GM19455 (cell line): ENCODE data around the gene DCAF10.
"Not testable (repeated sequence)": the region's sequence is repeated elsewhere in the genome, so short reads cannot be mapped to it uniquely, and the experiment has no call there.

Experiments used
- ATAC-seq: cut with Tn5 transposase; IDR thresholded peaks from one replicate; pipeline ENCODE4 v1.9.1; 2021; ENCODE audit not compliant: unreplicated experiment

DCAF10 gene

GRCh38 chr9:37906312-37907239 lies 106.0 kb downstream of the DCAF10 start:
- ATAC-seq = no peak

GRCh38 chr9:37908283-37908682 lies 107.7 kb downstream of the DCAF10 start:
- ATAC-seq = no peak

GRCh38 chr9:37908698-37909186 lies 108.1 kb downstream of the DCAF10 start:
- no peak for ATAC-seq

GRCh38 chr9:37909326-37909725 lies 108.7 kb downstream of the DCAF10 start:
- no peak for ATAC-seq

- ATAC-seq = not testable (repeated sequence)
Measured at GRCh38 chr9:37909836-37910235, 109.2 kb downstream of the DCAF10 start.

GRCh38 chr9:37910271-37910670 lies 109.7 kb downstream of the DCAF10 start:
- no peak for ATAC-seq

- ATAC-seq = no peak
Measured at GRCh38 chr9:37911271-37911681, 110.7 kb downstream of the DCAF10 start.

GRCh38 chr9:37913480-37914153 lies 113.0 kb downstream of the DCAF10 start:
- peak; percentile 64 for ATAC-seq

- no peak for ATAC-seq
Measured at GRCh38 chr9:37914154-37914551, 113.6 kb downstream of the DCAF10 start.

- ATAC-seq = no peak
Measured at GRCh38 chr9:37914701-37915358, 114.2 kb downstream of the DCAF10 start.

GRCh38 chr9:37915911-37916470 lies 115.4 kb downstream of the DCAF10 start:
- no peak for ATAC-seq

- ATAC-seq = no peak
Measured at GRCh38 chr9:37916471-37917312, 116.1 kb downstream of the DCAF10 start.
